Measurements from ENCODE around the gene PRKCQ. TPM values are rescaled to one million over a fixed set of nuclear protein-coding genes. Genes with fewer than 3 reads are reported as not detected.

Gene PRKCQ
- total RNA-seq, 1 experiment from 2014 or later, result 4.0 TPM

DNA sequence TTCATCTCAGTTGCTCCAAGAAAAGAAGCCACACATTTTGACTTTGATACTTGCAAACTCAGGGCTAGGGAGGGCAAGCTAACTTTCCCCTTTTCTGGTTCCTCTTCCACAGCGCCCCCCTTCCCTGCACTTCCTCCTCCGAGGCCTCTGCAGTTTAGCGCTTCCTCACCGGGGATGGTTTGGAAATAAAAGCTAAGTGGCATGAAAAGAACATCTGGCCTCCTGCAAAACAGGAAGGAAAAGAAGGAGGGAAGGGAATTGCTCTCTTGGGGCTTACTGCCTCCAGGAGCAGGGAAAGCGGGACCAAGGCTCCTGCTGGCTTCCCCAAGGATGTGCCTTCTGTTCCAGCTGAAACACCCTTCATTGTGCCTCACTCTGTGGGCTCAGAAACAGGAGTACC lies 42.3 kb downstream of the PRKCQ start:
- Histone ChIP-seq H3K36me3 (ENCODE audit: low read depth) (no peaks in the 10 kb centered on the region), H4K20me1 (ENCODE audit: insufficient read depth) (no peaks in the 10 kb centered on the region), H3K4me1 (replicated peaks; ENCODE audit: insufficient read depth) (no peaks in the 10 kb centered on the region), H3K9me2 (ENCODE audit: insufficient read depth) (no peaks in the 10 kb centered on the region), H3K9me3 (ENCODE audit: insufficient read depth, low read depth) (no peaks in the 10 kb centered on the region), H3K4me2 (no peak overlapping the region), H3F3A (ENCODE audit: insufficient read depth, low read depth) (no peaks in the 10 kb centered on the region), H3K27ac (no peak overlapping the region), H3K4me3 (no peak overlapping the region), H3K27me3 (ENCODE audit: insufficient read depth, low read depth) (no peaks in the 10 kb centered on the region), H2AFZ (no peak overlapping the region), H3K79me2 (ENCODE audit: low read depth) (no peaks in the 10 kb centered on the region)
- ChIA-PET CTCF (no interaction called here), POLR2A (ENCODE audit: unreplicated experiment) (no interaction called here)
- intact Hi-C loops (cut with micrococcal nuclease; ENCODE audit: unreplicated experiment), result no loop called here
- no TSS peak for BruUV-seq (replicated peaks)
- TF ChIP-seq EZH2 (IDR thresholded peaks at IDR 0.05; ENCODE audit: low read depth) (no peak), CTCF (conservative IDR thresholded peaks at IDR 0.05) (no peak)
- no peak for DNase-seq

DNA sequence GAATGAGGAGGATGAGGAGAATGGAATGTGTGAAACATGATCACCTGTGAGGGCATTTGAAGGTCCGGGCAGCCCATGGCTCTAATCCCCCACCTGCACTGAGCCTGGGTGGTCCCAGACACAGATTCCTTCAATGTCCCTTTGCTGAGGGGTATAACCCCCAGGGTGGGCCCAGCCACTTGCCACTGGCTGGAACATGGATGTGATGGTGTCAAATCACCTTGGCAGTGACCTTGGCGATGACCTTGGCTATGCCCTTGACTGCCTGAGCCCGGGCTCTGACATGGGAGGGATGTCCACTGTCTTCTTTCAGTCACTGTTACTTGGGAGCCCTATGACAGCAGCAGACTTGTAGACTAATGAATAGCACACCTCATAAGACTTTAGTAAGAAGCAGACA lies 44.0 kb downstream of the PRKCQ start:
- no TSS peak for BruUV-seq (replicated peaks)
- H4K20me1 ChIP-seq (ENCODE audit: insufficient read depth), result no peaks in the 10 kb centered on the region
- H3F3A ChIP-seq (ENCODE audit: insufficient read depth, low read depth), result no peaks in the 10 kb centered on the region
- TF ChIP-seq EZH2 (IDR thresholded peaks at IDR 0.05; ENCODE audit: low read depth), result no peak
- TF ChIP-seq CTCF (conservative IDR thresholded peaks at IDR 0.05), result no peak
- H3K36me3 ChIP-seq (ENCODE audit: low read depth), result no peaks in the 10 kb centered on the region
- H3K9me2 ChIP-seq (ENCODE audit: insufficient read depth), result no peaks in the 10 kb centered on the region
- ChIA-PET CTCF (no interaction called here), POLR2A (ENCODE audit: unreplicated experiment) (no interaction called here)
- H3K4me3 ChIP-seq, result no peak overlapping the region
- H3K4me2 ChIP-seq, result no peak overlapping the region
- no peaks in the 10 kb centered on the region for H3K9me3 ChIP-seq (ENCODE audit: insufficient read depth, low read depth)
- no peak overlapping the region for H2AFZ ChIP-seq
- H3K79me2 ChIP-seq (ENCODE audit: low read depth), result no peaks in the 10 kb centered on the region
- DNase-seq, result no peak
- no peaks in the 10 kb centered on the region for H3K4me1 ChIP-seq (replicated peaks; ENCODE audit: insufficient read depth)
- intact Hi-C loops (cut with micrococcal nuclease; ENCODE audit: unreplicated experiment), result no loop called here
- H3K27me3 ChIP-seq (ENCODE audit: insufficient read depth, low read depth), result no peaks in the 10 kb centered on the region
- H3K27ac ChIP-seq, result no peak overlapping the region

DNA sequence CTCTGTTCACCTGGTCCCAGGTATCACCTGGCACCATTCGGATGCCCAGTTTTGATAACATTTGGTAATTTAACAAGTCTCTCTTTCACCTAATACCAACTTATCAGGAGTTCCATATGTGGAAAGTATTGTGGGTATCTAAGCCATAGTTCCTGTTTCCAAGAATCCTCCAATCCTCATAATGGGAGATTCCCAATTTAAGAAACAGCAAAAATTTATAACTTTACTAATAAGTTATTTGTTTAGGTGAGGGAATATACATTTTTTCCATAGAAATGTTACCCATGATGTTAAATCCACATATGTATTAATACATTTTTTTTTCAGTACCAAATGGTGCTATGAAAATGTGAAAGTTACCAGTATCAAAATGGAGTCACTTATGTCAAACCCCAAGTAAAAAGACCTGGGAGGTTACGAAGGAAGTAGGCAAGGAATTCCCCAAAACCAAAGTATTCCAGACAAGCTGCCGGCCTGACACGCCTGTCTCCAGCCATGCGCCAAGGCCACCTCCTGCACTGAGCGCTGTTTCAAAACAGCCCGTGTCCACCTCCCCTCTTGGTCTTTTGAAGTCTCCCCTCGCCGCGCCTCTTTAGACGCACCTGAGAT lies 44.8 kb downstream of the PRKCQ start:
- Histone ChIP-seq H3K4me2 (no peak overlapping the region), H3K27ac (no peak overlapping the region), H4K20me1 (ENCODE audit: insufficient read depth) (no peaks in the 10 kb centered on the region), H2AFZ (no peak overlapping the region), H3K9me3 (ENCODE audit: insufficient read depth, low read depth) (no peaks in the 10 kb centered on the region), H3K36me3 (ENCODE audit: low read depth) (no peaks in the 10 kb centered on the region), H3K4me3 (no peak overlapping the region), H3F3A (ENCODE audit: insufficient read depth, low read depth) (no peaks in the 10 kb centered on the region), H3K4me1 (replicated peaks; ENCODE audit: insufficient read depth) (no peaks in the 10 kb centered on the region), H3K9me2 (ENCODE audit: insufficient read depth) (no peaks in the 10 kb centered on the region), H3K79me2 (ENCODE audit: low read depth) (no peaks in the 10 kb centered on the region), H3K27me3 (ENCODE audit: insufficient read depth, low read depth) (no peaks in the 10 kb centered on the region)
- ChIA-PET CTCF (no interaction called here), POLR2A (ENCODE audit: unreplicated experiment) (no interaction called here)
- no peak for DNase-seq
- no TSS peak for BruUV-seq (replicated peaks)
- no peak for TF ChIP-seq CTCF (conservative IDR thresholded peaks at IDR 0.05)
- no peak for TF ChIP-seq EZH2 (IDR thresholded peaks at IDR 0.05; ENCODE audit: low read depth)
- intact Hi-C loops (cut with micrococcal nuclease; ENCODE audit: unreplicated experiment), result no loop called here
